RPMI8226 (cell line): ENCODE measurements around the gene RAP1GDS1.
"Not testable (repeated sequence)": the region's sequence is repeated elsewhere in the genome, so short reads cannot be mapped to it uniquely, and the experiment has no call there.

Source experiments
- DNase-seq: peaks from one replicate; pipeline ENCODE4 v3.0.0-alpha.2; 2015

The RAP1GDS1 gene

GRCh38 chr4:98288671-98289070 lies 27.5 kb downstream of the RAP1GDS1 start:
- DNase-seq, result not testable (repeated sequence)

DNA sequence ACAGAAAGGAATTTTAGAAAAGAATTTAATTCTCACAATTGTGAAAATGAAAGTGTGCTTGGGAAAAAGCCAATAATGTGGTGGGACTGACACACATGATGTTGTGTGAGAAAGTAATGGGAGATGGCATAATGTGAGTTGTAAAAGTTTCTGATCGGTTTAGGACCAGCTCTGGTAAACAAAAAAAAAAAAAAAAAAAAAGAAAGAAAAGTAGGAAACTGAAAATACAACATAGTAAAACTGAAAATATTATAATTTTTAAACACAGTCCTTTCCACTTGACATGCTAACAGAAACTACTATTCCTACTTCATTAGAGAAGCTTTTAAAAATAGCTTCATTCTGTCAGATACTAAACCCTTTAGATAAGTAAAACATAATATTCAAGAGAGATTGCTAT lies 28.2 kb downstream of the RAP1GDS1 start:
- DNase-seq, result peak; percentile 3

GRCh38 chr4:98290511-98290910 lies 29.3 kb downstream of the RAP1GDS1 start:
- no peak for DNase-seq

DNA sequence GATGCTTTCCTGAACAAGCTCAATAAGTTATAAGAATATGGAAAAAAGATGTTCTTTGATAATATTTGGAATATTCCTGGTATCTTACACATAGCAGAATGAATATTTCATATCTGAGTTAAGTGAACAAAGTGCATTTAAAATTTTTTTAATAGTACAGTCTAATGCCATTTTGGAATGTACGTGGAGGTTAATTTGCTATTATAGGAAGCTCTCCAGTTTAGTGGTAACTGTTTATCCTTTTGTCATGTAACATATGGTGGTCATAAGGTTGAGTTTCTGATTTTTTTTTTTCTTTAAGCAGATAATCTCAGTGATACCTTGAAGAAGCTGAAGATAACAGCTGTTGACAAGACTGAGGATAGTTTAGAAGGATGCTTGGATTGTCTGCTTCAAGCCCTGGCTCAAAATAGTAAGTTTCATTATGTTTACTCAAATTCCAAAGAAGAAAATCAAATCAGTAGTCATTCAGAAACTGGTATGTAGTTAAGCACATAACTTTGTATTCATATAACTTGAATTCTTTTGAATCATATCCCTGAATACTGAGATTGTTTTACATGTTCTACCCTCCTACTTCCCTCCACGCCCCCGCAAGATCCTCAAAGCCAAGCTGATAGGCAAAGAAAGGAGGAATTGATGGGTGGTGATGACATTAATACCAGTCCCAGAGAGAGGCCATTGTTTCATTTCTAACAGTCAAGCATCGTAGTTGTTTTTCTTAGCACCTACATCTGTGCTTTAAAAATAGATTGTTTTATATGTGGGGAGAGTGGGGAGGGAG lies 32.1 kb downstream of the RAP1GDS1 start:
- DNase-seq, result no peak

DNA sequence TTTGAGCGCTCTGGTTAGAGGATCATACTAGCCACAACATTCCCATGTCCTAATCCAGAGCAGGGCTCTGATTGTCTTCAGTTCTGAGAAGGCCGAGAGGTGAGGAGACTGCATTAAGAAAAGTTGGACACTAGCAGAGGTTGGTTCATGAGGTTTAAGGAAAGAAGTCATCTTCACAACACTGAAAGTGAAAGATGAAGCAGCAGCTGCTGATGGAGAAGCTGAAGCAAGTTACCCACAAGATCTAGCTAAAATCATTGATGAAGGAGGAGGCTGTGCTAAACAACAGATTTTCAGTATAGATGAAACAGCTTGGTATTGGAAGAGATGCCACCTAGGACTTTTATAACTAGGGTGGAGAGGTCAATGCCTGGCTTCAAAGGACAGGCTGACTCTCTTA lies 36.8 kb downstream of the RAP1GDS1 start:
- DNase-seq, result no peak

GRCh38 chr4:98300706-98301105 lies 39.5 kb downstream of the RAP1GDS1 start:
- no peak for DNase-seq

DNA sequence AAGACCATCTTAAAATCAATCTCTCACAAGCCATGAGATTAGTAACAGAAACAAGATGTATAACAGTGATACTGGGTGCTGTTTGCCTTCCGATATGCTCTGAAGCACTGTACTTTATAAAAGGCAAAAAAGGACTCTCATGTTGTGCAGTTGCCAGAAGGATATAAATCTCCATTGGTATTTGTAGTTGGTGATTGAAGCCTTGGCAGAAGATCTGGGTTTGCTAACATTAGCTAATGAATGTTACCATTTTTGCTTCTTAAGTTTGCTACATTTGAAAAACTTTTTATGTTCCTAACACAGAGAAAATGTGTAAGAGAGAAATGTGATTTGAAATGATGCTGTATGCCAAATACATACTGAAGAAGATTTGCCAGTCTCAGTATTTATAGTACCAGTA lies 44.4 kb downstream of the RAP1GDS1 start:
- no peak for DNase-seq

GRCh38 chr4:98310867-98311266 lies 49.7 kb downstream of the RAP1GDS1 start:
- DNase-seq, result no peak

GRCh38 chr4:98311656-98312055 lies 50.5 kb downstream of the RAP1GDS1 start:
- no peak for DNase-seq

DNA sequence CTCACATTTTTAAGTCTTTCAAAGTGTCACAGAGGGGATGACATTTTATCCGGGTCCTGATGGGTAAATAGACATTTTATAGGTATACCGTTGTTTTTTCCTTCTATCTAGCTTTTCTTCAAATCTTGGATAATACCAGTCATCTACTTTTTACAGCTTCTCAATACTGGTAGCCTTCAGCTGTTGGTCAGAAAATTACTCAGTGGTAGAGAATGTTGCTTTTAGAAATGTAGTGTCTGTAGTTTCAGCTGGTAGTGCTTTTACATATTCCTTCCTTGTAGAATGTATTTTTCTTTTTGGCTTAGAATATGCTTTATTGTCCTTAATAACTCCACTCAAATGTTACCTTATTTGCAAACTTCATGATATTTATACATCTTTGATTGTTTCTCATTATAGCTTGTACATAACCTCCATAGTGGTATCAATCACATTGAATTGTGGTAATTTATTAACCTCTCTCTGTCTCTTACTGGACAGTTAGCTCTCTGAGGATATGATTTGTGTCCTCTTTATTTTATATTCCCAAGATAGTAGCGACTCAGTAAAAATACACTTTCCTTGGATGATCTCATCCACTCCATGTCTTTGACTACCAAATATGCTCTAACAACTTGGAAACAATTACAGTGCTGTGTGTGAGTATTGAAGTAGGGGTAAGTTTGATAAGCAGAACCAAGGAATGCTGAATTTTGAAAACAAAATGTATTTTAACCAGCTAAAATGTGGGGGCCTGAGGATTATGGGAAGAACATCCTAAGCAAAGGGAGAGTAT lies 53.8 kb downstream of the RAP1GDS1 start:
- DNase-seq, result no peak

DNA sequence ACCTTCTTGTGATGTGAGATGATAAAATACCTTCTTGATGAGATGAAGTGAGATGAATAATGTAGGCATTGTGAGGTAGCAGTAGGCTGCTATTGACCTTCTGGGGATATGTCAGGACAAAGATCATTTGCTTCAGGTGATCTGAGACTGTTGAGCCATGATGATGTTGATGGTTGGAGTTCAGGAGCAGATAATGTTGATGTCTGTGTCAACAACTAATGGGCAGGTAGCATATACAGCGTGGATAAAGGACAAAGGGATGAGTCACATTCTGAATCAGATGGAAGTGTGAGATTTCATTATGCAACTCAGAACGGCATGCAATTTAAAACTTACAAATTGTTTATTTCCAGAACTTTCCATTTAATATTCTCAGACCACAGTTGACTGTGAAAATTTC lies 57.3 kb downstream of the RAP1GDS1 start:
- no peak for DNase-seq

DNA sequence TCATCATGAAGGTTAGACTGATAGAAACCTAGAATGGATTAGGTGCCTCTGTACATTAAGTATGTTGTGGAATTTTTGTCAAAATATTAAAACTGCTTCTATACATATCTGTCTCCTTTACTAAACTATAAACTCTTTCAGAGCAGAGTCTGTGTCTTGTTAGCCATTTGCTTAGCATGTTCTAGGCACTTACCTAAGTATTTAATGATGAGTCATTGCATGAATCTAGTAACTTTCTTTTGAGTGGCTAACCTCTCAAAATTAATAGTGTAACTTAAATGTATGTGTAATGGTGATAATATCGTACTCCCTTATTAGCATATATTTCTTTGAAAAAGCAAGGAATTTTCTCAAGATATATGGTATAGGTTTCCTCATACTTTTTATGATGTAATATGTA lies 57.8 kb downstream of the RAP1GDS1 start:
- no peak for DNase-seq

DNA sequence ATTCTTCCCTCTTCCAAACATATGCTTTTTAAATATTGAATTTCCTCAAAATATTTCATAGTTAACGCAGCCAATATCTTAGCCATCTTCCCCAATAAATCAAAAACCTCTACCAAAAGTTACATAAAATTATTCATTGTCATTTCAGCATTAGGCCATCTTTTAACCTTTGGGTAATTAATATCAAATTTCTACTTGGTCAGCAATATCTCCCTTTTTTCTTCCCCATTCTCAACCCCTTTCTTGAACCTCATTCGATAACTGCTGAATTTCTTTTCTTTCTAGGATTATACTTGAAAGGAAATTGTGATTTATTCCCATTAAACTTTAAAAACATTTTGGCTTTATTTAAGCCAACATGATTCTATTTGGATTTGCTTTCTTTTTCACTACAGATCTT lies 65.0 kb downstream of the RAP1GDS1 start:
- DNase-seq, result no peak

DNA sequence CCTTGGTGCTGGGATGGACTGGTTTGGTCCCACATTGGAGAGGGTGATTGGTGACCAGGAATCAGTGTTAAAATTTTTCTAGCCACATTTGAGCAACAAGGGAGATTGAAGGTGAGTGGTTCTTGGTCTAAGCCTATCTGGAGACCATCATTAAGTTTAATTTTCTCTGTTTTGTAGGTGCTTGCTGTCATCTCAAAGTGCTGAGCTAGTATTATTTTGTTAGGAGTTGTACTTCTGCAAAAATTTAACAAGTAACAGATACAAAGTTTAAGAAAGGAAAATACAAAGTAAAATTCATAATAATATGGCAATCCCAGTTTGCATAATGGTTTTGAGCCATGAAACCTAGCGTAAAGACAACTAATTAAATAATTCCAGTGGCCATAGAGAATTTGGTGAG lies 66.5 kb downstream of the RAP1GDS1 start:
- no peak for DNase-seq

DNA sequence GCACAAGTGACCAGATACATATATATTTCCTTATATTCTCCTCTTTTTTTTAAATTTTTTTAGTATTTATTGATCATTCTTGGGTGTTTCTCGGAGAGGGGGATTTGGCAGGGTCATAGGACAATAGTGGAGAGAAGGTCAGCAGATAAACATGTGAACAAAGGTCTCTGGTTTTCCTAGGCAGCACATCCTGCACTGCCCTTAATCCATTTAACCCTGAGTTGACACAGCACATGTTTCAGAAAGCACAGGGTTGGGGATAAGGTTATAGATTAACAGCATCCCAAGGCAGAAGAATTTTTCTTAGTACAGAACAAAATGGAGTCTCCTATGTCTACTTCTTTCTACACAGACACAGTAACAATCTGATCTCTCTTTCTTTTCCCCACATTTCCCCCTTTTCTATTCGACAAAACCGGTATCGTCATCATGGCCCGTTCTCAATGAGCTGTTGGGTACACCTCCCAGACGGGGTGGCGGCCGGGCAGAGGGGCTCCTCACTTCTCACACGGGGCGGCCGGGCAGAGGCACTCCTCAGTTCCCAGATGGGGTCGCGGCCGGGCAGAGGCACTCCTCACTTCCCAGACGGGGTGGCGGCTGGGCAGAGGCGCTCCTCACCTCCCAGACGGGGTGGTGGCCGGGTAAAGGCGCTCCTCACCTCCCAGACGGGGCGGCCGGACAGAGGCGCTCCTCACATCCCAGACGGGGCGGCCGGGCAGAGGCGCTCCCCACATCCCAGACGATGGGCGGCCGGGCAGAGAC lies 68.9 kb downstream of the RAP1GDS1 start:
- not testable (repeated sequence) for DNase-seq

- no peak for DNase-seq
Observed at GRCh38 chr4:98332017-98332416, 70.8 kb downstream of the RAP1GDS1 start.

GRCh38 chr4:98334461-98334860 lies 73.3 kb downstream of the RAP1GDS1 start:
- no peak for DNase-seq

DNA sequence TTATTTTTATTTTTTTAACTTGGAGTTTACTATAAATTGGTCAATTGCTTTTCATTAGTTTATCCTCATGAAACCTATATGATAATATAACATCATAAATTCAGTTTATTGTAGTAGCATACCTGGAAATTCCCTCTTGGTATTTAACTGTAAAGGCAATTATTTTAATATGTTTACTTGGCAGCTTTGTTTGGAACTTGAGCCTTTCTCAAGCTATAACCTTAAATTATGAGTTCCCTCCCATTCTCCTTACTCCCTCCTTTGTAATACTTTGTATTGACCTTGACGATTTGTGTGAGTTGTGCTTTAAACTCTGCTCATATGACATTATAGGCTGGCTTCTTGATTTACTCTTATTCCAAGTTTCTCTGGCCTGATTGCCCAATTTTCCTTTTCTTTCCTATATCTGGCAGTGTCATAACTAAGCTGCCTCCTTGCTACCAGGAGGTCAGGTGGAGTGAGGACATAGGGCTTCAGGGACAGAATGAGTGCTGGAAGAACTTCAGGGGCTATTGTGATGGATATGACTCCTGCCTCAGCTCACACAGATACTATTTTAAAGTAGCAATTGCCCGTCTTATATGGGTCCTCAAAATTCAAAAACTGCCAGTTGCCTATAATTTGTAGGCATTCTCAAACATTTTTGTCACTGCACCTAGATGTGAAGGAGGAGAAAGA lies 77.7 kb downstream of the RAP1GDS1 start:
- no peak for DNase-seq

DNA sequence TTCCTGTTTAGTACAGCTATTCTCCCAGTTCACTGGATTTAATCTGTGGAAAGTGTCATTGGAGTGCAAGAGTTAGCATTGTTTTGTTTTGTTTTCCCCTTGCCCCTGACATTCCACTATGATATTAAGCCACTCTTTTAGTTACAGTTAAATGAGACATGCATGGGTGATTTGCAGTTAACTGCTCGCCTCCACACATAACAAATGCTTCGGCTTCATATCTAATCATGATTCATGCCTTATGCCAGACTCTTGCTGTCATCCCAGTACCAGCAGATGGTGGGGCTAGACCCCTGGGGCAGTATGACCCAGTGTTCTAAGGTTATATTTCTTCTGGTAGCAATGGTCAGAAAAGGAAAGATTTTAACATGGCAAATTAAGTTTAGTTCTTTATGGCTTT lies 80.1 kb downstream of the RAP1GDS1 start:
- DNase-seq, result no peak

- no peak for DNase-seq
Observed at GRCh38 chr4:98343626-98344025, 82.4 kb downstream of the RAP1GDS1 start.

- no peak for DNase-seq
Observed at GRCh38 chr4:98345838-98346237, 84.7 kb downstream of the RAP1GDS1 start.

- DNase-seq, result no peak
Observed at GRCh38 chr4:98352396-98352795, 91.2 kb downstream of the RAP1GDS1 start.

- DNase-seq, result no peak
Observed at GRCh38 chr4:98352940-98353339, 91.8 kb downstream of the RAP1GDS1 start.
